ENCODE data around the gene YAP1.

YAP1 gene

GRCh38 chr11:102279641-102280170 lies 169.5 kb downstream of the YAP1 start:
- DNase-seq (ENCODE audit: low spot score) = no peak

DNA sequence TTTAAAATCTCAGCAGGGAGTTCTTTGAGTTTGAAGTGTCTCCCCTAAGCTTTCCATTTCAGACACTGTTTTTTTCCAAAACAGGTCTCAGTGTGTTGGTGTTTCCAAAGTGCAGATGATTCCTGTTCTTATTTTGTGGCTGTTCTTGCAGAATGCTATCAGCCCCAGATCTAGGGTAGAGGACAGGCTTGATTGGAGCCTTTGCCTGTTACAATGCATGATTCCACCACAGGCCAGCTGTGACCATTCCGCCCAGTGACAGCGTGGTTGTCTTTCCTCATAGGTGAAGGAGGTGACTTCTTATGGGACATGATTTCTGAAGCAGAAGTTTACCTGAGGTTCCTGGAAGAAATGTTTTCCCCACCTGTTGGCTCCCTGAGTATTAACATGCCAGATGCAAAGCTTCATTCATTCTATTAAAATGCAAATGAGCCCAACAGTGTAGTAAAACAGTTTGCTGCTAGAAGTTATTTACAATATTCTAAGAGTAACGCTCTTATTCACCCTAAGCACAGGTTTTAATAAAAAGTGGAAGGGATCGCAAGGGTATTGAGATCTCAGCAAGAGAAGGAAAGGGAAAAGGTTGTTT lies 170.1 kb downstream of the YAP1 start:
- DNase-seq (ENCODE audit: low spot score) = no peak

Data from CD4-positive, alpha-beta T cell treated with Interleukin-2 at 100 ng/mL for 4 hours (primary cell).